ENCODE results near the gene NME1.

The NME1 gene

DNA sequence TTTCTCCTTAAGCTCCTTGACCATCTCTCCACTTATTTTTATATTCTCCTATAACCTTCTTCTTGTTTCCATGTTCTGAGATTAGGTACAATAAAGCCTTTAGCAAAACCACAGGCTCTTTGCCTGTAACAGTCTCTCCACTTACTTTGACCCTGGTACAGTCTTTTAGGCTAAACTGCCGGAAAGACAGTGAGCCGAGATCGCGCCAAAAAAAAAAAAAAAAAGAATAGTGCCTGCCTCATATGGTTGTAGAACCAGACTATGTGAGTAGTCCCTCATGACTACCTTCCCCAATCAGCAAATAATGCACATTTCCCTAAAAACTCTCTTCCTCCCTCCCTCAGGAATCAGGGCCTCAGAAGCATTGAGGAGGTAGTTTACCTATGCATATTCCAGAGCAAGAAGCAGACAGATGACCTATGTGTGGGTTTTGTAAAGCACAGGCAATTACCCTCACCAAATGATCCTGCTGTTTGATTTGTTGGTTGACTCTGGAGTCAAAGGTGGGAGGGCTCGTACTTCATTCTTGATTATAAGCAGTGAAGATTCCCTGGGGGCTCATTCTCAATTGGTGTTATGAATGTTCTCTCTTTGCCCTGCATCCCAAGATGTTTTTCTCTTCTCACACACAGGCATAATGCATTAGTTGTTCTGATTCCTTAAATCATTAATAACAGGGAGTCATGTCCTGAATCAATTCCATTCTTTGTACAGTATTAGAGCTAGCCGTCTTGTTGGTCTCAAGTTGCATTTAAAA, 8.9 kb upstream of the NME1 start:
- TF ChIP-seq, protein P1, sequence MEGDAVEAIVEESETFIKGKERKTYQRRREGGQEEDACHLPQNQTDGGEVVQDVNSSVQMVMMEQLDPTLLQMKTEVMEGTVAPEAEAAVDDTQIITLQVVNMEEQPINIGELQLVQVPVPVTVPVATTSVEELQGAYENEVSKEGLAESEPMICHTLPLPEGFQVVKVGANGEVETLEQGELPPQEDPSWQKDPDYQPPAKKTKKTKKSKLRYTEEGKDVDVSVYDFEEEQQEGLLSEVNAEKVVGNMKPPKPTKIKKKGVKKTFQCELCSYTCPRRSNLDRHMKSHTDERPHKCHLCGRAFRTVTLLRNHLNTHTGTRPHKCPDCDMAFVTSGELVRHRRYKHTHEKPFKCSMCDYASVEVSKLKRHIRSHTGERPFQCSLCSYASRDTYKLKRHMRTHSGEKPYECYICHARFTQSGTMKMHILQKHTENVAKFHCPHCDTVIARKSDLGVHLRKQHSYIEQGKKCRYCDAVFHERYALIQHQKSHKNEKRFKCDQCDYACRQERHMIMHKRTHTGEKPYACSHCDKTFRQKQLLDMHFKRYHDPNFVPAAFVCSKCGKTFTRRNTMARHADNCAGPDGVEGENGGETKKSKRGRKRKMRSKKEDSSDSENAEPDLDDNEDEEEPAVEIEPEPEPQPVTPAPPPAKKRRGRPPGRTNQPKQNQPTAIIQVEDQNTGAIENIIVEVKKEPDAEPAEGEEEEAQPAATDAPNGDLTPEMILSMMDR (IDR thresholded peaks at IDR 0.05; ENCODE audit: low read depth, low read length) = no peak
- Histone ChIP-seq H3K4me3 (ENCODE audit: low read depth, low read length) (no peak overlapping the region), H3K27me3 (no peaks in the 10 kb centered on the region), H3K4me1 (no peaks in the 10 kb centered on the region), H3K9me3 (no peaks in the 10 kb centered on the region), H3K36me3 (no peaks in the 10 kb centered on the region)
- DNase-seq = no peak

DNA sequence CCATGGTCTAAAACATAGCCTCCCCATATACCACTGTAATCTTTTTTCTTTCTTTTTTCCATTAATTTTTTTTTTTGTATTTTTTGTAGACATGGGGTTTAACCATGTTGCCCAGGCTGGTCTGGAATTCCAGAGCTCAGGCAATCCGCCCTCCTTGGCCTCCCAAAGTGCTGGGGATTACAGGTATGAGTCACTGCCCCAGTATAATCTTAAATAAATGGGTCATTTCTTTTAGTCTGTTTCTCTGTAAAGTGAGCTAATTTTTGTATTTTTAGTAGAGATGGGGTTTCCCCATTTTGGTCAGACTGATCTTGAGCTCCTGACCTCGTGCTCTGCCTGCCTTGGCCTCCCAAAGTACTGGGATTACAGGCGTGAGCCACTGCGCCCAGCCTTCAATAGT, 5.7 kb upstream of the NME1 start:
- no peak overlapping the region for H3K4me3 ChIP-seq (ENCODE audit: low read depth, low read length)
- H3K27me3 ChIP-seq = no peaks in the 10 kb centered on the region
- TF ChIP-seq, protein P1 (IDR thresholded peaks at IDR 0.05; ENCODE audit: low read depth, low read length) = no peak
- H3K36me3 ChIP-seq = no peaks in the 10 kb centered on the region
- no peak for DNase-seq
- H3K9me3 ChIP-seq = no peaks in the 10 kb centered on the region
- H3K4me1 ChIP-seq = no peaks in the 10 kb centered on the region

DNA sequence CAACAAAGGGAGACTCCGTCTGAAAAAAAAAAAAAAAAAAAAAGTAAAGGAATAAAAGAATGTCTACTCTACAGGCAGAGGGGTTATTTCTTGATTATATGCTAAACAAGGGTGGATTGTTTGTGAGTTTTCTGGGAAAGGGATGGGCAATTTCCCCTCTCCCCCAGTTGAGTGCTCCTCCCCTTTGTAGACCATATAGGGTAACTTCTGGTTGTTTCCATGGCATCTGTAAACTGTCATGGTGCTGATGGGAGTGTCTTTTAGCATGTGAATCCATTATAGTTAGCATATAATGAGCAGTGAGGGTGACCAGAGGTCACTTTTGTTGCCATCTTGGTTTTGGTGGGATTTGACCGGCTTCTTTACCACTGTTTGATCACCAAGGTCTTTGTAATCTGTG, 4.2 kb upstream of the NME1 start:
- TF ChIP-seq, protein P1 (IDR thresholded peaks at IDR 0.05; ENCODE audit: low read depth, low read length) = no peak
- Histone ChIP-seq H3K4me1 (no peaks in the 10 kb centered on the region), H3K36me3 (no peaks in the 10 kb centered on the region; the same call in 1 of the 2 replicates), H3K27me3 (no peaks in the 10 kb centered on the region), H3K9me3 (no peaks in the 10 kb centered on the region), H3K4me3 (ENCODE audit: low read depth, low read length) (no peak overlapping the region)
- DNase-seq = no peak

DNA sequence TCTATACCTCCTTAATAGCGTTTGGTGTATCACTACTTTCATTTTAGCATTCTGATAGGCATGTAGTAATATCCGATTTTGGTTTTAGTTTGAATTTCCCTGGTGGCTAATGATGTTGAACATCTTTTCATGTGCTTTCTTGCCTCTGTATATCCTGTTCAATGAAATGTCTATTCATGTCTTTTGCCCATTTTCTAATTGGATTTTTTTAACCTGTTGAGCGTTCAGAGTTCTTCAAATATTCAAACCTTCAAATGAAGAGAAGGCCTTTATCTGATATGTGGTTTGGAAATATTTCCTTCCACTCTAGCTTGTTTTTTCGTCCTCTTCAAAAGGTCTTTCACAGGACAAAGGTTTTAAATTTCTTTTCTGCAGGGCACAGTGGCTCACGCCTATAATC, 2.4 kb upstream of the NME1 start:
- Histone ChIP-seq H3K36me3 (peaks cover 7% of the 10 kb centered on the region), H3K4me3 (ENCODE audit: low read depth, low read length) (no peak overlapping the region), H3K9me3 (no peaks in the 10 kb centered on the region), H3K27me3 (no peaks in the 10 kb centered on the region), H3K4me1 (no peaks in the 10 kb centered on the region)
- TF ChIP-seq, protein P1 (IDR thresholded peaks at IDR 0.05; ENCODE audit: low read depth, low read length) = no peak
- no peak for DNase-seq

DNA sequence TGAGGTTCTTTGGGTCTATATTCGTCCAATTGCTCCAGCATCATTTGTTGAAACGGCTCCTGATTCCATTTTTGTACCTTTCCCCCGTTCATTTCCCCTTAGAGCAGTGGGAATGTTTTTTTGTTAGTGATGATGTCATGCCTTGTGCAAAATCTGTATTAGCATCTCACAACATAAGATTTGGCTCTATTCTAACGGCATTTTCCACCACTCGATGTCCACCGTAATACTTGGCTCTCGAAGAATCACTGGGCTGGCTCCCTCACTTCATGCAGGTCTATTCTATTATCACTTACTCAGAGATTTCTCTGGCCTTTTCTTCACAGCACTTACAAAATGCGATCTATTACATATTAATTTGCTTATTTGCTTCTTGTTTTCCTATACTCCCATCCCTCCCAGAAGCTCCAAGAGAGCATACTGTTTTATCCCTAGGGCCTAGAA, 571 bp upstream of the NME1 start:
- H3K36me3 ChIP-seq = peaks cover 26% of the 10 kb centered on the region
- H3K4me1 ChIP-seq = no peaks in the 10 kb centered on the region
- DNase-seq = no peak
- no peaks in the 10 kb centered on the region for H3K27me3 ChIP-seq
- H3K9me3 ChIP-seq = no peaks in the 10 kb centered on the region
- peak overlapping the region; percentile 99 for H3K4me3 ChIP-seq (ENCODE audit: low read depth, low read length)
- TF ChIP-seq, protein P1 (IDR thresholded peaks at IDR 0.05; ENCODE audit: low read depth, low read length) = no peak

DNA sequence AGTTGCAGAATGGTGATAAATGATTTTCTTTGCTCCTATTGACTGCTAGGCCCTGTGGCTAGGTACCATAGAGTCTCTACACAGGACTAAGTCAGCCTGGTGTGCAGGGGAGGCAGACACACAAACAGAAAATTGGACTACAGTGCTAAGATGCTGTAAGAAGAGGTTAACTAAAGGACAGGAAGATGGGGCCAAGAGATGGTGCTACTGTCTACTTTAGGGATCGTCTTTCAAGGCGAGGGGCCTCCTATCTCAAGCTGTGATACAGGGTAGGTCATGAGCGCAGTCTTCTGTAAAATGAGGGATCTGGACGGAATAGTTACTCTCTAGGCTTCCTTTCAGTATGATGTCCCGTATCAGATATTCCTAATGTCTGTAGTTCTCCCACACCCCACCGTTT, 817 bp downstream of the NME1 start:
- H3K9me3 ChIP-seq = no peaks in the 10 kb centered on the region
- H3K4me1 ChIP-seq = no peaks in the 10 kb centered on the region
- TF ChIP-seq, protein P1 (IDR thresholded peaks at IDR 0.05; ENCODE audit: low read depth, low read length) = no peak
- no peaks in the 10 kb centered on the region for H3K27me3 ChIP-seq
- H3K36me3 ChIP-seq = peaks cover 39% of the 10 kb centered on the region
- no peak for DNase-seq
- H3K4me3 ChIP-seq (ENCODE audit: low read depth, low read length) = peak overlapping the region; percentile 99

All from BE2C (cell line).